ENCODE data around the gene JPH3.
"Not testable (repeated sequence)": the region's sequence is repeated elsewhere in the genome, so short reads cannot be mapped to it uniquely, and the experiment has no call there.

The JPH3 gene

GRCh38 chr16:87575027-87575804, 27.1 kb upstream of the JPH3 start:
- no peak for DNase-seq

- DNase-seq = no peak
Measured at GRCh38 chr16:87576171-87576570, 26.1 kb upstream of the JPH3 start.

GRCh38 chr16:87578142-87578930, 24.0 kb upstream of the JPH3 start:
- not testable (repeated sequence) for DNase-seq

GRCh38 chr16:87579691-87580090, 22.6 kb upstream of the JPH3 start:
- DNase-seq = no peak

DNA sequence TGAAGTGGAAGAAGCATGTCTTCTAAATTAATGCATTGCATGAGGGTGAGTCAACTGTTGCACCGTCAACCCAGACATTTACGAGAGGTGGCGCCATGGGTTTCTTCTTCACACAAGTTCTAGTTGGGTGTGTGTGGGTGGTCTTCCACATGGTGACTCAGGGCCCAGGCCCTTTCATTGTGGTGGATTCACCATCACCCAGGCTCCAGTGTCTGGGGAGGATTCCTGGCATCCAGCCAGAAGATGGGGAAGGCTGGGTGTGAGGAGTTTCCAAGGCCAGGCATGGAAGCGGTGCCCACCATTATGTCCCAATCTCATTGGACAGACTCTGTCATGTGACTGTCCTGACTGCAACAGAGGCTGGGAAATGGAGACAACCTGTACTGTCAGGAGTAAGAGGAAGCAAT, 21.4 kb upstream of the JPH3 start:
- DNase-seq = no peak

- peak; percentile 44 for DNase-seq
Measured at GRCh38 chr16:87581857-87582215, 20.5 kb upstream of the JPH3 start.

DNA sequence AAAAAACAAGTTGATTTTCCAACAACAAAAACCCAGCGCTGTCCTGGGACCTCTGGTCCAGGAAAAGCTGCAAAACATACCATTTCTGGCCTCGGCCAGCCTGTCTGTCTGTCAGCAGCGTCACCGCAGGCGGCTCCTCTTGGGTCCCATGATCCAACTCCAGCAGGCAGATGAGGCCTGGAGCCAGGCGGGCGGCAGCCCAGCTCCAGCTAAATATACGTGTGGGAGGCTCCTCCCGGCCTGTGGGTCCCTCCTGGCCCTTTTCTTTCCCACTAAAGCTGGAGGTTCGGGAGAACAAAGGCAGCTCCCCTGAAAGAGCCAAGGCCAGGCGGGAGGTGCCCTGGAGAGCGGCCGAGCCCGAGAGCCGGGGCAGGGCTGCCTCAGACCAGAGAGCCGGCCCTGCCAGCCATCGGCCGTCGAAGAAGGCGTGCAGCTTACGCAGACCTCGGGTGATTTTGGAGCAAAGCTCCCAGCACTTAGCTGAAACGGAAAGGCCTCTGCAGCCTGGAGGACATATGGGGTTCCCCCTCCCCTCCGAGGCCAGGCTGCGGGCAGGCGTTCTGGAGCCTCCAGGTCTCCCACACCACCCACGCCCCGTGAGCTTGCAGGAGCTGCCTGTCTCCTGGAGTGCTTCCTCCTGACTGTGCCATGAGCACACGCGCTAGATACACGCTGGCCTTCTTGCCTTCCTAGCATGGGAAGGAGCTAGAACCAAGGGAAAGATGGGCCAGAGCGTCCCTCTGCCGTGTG, 19.9 kb upstream of the JPH3 start:
- no peak for DNase-seq

DNA sequence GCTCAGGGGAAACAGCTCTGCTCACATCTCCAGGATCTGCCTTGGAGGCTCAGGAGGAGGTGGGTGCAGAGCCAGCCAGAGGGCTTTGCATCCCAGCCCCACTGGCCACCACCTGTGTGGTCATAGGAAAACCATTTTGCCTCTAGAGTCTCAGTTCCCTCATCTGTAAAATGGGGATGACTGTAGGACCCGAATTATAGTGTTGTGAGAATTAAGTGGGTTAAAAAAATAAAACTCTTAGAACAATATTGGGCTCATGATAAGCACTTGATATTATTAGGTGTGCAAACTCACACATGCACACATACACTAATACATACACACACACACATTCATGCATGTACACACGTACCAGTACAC, 19.4 kb upstream of the JPH3 start:
- DNase-seq = no peak

DNA sequence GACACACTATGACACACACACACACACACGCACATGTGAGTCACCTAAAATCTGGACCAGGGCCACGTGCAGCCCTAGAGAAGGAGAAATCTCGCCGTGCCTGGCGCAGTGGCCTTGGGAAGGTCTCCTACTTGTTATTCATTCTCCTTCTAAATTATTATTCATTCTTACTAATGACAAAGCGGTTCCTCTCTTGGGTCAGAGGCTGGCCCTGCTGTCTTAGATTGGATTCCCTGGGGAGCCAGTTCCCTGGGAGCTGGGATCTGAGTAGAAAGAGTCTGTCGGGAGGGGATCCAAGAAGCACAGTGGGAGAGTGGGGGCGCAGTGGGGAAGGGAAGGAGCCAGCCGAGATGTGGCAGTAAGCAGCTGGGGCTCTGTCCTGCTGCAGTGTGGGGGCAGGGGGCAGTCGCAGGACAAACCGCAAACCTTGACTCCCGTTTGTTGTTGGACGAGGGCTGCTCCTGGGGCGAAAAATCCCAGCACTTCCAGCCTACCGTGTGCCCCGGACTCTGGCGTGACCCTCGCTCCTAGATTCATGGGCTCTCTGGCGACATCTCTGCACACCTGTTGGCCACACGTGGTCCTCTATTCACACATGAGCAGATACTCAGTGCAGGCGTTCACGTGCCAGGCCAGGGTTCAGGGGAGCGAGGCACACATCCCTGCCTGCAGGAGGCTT, 18.7 kb upstream of the JPH3 start:
- no peak for DNase-seq

DNA sequence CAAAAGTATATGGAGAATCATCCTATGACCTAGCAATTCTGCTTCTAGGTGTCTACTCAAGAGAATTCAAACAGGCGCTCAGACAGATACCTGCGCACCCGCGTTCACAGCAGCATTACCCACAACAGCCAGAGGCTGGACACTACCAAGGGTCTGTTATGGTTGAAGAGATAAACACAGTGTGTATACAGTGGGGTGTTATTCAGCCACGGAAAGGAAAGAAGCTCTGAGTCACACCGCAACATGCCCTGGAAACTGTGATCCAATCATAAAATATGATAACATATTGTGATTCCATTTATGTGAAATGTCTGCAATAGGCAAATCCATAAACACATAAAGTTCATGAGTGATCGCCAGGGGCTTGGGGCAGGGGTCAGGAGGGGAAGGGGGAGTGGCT, 18.0 kb upstream of the JPH3 start:
- DNase-seq = no peak

GRCh38 chr16:87584975-87585374, 17.3 kb upstream of the JPH3 start:
- DNase-seq = no peak

DNA sequence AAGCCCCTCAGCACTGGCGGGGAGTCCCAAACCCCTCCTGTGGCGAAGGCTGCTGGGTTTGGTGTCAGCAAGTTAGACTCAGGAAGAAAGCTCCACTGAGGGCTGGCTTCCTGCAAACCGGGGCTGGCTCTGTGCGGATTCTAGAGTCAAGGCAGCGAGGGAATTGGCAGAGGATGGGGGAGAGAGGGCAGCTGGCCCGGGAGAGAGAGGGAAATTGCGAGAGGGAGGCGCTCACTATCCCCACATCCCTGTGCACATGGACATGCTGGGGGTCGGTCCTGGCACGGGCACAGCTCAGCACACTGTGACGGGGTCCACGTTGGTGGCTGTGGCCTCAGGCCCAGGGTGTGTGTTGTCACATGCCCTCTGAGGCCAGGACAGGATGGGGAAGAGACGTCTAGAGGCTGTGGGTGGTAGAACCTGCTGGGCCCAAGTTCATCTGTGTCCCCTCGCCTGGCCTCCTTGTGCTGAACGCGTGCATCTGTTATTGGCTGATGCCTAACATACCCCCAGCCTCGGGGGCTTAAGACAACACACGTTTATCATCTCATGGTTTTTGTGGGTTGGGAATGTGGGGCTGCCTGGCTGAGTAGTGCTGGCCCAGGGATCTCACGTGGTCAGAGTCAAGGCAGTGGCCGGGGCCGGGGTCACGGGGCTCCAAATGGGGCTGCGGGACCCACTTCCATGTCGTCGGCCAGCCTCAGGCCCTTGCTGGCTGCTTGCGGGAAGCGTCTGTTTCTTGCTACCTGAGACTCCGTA, 16.7 kb upstream of the JPH3 start:
- DNase-seq = no peak

GRCh38 chr16:87586201-87586782, 16.0 kb upstream of the JPH3 start:
- DNase-seq = no peak

DNA sequence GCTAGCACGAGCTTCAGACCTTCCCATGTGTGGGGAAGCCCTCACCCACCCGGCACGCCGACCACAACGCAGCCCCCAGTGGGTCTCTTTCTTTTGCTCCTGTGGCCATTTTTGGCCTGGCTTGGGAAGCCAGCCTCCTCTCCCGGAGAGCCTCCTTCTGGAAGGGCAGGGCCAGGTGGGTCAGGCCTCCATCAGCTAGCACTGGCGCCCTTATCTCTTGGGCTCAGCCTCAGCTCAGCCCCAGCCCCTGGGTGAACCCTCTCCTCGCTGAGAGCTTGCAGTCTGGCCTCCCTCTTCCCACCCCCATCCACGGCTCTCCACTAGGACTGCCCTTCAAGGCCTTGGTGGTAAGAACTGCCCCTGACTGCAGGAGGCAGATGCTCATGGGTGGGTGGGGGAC, 14.7 kb upstream of the JPH3 start:
- DNase-seq = no peak

DNA sequence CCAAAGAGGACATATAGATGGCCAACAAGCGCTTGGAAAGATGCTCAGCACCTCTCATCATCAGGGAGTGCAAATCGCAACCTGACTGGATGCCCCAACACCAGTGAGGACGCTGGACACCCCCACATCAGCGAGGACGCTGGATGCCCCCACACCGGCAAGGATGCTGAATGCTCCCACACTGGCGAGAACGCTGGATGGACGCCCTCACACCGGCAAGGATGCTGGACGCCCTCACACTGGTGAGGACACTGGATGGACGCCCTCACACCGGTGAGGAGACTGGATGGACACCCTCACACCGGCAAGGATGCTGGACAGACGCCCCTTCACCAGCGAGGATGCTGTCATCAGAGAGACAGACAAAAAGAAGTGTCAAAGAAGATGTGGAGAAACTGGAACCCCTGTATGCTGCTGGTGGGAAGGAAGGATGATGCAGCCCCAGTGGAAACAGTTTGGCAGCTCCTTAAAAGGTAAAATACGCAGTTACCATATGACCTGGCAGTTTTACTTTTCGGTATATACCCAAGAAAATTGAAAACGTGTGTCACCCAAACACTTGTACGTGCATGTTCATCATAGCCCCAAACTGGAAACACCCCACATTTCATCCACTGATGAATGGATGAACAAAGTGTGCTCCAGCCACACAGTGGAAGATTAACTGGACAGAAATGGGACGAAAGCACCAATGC, 10.1 kb upstream of the JPH3 start:
- no peak for DNase-seq

DNA sequence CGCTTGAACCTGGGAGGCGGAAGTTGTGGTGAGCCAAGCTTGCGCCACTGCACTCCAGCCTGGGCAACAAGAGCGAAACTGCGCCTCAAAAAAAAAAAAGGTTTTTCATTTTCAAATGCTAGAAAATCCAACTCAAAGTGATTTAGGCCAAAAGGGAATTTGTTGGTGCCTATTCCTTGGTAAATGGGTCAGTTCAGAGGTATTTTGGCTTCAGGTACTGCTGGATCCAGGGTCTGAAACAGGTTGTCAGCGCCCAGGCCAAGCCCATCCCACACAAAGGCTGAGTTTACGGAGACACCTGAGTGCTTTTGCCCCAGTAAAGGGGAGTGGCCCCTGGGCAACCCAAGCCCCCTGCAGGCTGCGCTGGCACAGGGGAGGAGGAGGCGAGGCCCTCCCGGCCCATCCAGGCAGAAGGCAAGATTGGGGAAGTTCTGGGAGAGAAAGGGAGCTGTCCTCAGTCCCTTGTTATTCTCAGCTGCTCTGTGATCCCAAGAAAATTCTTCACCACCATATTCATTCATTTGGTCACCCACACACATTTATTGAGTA, 8.5 kb upstream of the JPH3 start:
- DNase-seq = no peak

DNA sequence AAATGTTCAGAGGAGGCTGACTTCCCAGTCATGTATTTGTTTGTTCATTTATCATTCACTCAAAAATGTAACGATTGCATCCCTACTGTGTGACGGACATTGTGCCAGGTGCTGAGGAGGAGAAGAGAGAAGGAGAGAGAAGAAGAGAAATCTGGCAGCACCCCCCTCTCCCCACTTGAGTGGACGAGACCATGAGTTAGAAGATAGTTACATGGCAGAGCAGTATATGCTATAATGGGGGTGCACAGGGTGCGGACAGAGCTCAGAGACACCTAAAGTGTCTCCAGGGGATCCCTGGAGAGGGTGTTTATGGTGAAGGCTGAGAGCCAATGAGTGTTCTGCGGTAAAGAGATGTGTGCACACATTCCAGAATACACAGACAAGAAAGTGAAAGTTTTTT, 6.6 kb upstream of the JPH3 start:
- DNase-seq = no peak

DNA sequence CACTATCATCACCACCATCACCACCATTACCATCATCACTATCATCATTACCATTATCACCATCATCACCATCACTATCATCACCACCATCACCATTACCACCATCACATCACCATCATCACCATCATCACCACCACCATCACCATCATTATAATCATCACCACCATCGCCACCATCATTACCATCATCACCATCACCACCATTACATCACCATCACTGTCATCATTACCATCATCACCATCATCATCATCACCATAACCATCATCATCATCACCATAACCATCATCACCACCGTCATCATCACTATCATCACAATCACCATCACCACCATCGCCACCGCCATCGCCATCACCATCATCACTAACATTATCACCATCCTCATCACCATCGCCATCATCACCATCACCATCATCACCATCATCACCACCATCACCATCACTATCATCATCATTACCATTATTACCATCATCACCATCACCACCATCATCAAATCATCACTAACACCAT, 4.9 kb upstream of the JPH3 start:
- DNase-seq = no peak

DNA sequence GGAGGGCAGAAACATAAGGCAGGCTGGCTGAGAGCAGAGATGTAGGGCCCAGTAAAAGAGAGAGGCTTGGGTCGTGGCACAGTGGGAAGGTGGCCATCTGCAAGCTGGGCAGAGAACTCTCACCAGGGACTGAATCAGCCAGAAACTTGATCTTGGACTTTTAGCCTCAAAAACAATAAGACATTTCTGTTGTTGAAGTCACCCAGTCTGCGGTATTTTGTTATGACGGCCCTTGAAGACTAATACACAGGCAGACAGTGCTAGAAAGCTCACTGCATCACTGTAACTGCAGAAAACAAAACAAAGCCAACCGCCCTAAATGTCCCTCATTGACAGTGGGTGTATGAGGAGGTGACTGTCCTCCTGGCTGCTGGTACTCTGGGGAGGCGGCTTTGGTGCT, 3.9 kb upstream of the JPH3 start:
- DNase-seq = no peak

- DNase-seq = no peak
Measured at GRCh38 chr16:87600246-87600645, 2.1 kb upstream of the JPH3 start.

GRCh38 chr16:87601401-87601981, 817 bp upstream of the JPH3 start:
- no peak for DNase-seq

Measured in GOT3 (cell line).